ENCODE measurements around the gene ZFHX2.

The ZFHX2 gene

GRCh38 chr14:23518709-23519108 lies 32.9 kb downstream of the ZFHX2 start:
- DNase-seq (ENCODE audit: low spot score), result no peak

GRCh38 chr14:23517650-23518326 lies 33.8 kb downstream of the ZFHX2 start:
- DNase-seq (ENCODE audit: low spot score), result no peak

DNA sequence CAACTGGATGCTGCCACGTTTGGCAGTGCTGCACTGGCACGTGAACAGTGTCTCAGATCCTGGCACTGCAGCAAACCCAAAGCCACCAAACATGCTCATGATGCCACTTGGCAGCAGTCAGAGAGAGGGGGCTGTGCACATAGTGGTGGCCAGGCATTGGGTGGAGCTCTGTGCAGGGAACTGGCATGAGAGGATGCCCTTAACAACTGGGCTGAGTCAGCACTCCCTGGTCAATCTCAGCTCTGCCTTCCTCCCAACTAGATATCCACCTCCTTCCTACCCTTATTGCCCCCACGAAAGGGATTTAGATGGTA lies 37.0 kb downstream of the ZFHX2 start:
- DNase-seq (ENCODE audit: low spot score), result no peak

DNA sequence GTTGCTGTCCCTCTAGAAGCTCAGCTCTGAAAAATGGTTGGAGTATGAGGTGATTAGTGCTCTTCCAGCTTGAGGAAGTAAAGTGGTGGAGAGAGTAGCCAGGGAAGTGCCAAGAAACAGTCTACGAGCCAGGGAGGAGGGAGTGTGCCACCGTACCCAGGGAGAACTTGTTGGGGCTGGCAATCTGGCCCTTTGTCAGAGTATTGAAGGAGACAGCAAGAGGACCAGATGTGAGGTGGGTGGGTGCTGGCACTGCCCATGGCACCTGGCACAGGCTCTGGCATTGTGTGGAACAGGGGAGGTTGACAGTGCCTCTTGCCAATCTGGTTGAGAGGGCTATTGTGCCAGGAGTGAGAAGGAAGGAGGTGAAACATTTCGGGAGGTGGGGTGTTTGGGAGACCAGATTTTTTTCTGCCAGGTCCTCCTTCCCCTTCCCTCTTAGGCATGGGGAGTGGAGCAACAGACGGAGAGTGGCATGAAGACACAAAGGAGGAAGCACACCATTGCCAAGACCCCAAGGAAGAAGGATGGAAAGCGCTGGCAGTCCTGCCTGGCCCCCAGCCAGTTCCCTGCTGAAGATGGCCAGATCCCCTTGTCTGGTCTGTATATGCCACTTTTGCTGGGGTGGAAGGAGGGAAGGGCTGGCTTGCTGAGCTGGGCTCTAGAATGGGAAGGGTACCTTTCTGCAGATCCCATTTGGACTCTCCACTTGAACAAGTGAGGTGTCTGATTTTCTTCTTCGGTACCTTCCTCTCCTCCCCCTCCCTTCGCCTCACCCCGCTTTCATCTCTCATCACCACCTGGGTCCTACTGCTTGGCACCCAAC lies 37.5 kb downstream of the ZFHX2 start:
- DNase-seq (ENCODE audit: low spot score), result no peak

DNA sequence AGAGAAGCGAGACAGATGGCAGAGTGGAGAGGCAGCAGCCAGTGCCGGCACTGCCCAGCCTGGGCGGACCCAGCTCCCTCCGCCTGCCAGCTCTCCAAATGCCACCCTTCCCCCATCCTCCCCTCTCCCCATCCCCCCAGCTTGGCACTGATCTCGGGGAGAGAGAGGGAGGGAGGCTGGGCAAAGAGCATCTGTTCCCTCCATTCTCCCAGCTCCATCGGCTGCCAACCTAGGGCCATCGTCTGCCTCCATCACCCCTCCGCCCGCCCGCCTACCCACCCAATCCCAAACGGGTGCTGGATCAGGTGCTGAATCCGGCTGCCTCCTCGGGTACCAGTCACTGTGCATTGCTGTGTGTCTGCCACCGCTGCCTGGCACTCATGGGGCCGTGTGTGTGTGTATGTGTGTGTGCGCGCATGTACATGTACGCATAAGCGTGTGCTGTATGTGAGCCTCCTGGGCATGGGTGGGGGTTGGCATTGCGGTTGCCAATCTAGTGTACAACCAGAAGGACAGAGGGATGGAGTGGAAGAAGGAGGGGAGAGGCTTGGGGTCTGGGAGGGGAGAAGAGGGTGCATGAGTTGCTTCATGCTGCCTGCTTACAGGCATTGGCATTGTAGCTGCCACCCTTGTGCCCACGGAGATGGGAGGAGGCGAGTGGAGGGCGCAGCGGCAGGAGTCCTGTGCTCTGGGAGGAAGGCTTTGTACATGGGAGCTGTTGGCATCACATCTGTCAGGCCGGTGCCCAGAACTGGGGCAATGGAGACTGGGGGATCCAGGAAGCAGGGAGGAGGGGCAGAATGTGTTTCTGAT lies 38.4 kb downstream of the ZFHX2 start:
- no peak for DNase-seq (ENCODE audit: low spot score)

DNA sequence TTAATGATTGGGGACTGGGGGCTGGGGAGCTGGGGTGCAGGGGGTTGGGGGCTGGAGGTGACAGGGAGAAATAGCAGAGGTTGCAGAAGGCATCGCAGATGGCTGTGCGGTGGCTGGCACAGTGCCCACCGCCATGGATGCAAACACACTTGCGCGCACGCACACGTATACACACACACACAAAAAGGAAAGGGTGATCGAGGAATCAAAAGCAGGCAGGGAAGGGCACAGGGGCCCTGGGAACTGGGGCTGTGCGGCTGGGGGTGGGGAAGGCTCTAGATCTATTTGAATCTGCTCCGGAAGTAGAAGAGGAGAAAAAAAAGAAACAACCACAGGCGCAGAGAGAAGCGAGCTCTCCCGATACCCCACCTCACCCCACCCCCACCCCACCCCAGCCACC lies 39.4 kb downstream of the ZFHX2 start:
- DNase-seq (ENCODE audit: low spot score), result no peak

- DNase-seq (ENCODE audit: low spot score), result peak; percentile 31
These were observed 57.3 kb downstream of the ZFHX2 start for GRCh38 chr14:23494223-23494622.

DNA sequence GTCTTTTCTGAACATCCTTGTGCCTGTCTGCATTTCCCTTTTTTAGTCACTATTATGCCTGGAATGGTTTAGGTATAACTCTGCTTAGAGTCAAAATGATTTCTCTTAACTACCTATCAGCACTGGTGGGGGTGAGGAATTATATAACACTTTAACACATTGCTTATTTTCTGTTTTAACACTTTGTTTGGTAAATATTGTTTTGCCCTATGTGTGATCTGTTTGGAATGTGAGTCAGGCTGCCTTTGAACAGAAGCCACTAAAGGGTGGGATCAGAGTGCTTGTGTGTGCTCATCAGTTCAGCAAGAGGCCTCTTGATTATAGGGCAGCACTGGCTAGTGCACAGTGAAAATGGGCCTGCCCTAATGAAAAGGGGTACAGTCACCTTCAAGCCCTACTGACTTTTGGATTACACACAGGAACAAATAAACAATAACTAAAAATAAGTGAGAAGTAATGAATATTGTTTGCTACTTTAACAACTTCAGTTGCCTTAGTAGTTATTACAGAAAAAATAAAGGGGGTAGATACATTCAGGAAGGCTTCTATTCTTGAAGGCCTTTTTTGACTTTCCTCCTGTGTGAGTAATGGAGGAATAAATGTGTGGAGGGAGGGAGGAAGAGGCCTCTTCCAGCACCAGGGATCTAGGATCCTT lies 58.8 kb downstream of the ZFHX2 start:
- DNase-seq (ENCODE audit: low spot score), result no peak

- no peak for DNase-seq (ENCODE audit: low spot score)
These were observed 64.3 kb downstream of the ZFHX2 start for GRCh38 chr14:23487216-23487615.

DNA sequence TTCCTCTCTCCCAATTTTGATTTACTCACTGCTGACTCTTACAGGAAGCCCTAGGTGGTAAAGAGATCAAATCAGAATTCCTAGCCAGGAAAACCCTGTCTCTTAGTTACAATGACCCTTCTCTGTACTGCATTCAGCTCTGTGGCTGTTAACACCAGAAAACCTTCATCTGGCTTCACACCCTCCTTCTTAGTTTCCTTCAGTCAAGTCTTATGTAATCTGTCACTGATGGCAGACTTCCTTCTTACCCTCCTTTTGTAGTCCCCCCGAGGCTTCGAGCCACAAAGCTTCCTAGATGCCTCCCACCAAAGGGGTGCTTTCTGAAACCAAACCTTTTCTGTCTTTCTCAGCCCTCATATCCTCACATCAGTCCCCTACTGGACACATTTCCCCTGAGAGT lies 65.5 kb downstream of the ZFHX2 start:
- DNase-seq (ENCODE audit: low spot score), result no peak

DNA sequence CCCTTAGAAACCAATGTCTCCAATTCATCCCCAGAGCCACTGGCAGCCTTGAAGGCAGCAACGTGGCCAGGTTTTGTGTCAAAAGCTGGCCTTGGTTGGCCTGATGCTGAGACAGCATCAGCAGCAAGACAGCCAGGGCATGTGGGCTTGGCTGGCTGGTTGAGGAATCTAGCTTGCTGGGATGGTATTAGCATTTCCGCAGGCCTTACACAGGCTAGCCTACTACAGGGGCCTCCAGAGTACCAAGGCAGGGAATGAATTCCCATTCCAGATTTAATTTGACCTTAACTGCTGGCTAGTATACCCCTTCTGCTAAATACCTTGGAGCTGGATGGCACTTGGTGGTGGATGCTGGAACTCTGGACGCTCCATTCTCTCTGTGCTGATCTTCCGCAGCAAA lies 66.2 kb downstream of the ZFHX2 start:
- no peak for DNase-seq (ENCODE audit: low spot score)

- peak; percentile 15 for DNase-seq (ENCODE audit: low spot score)
These were observed 68.2 kb downstream of the ZFHX2 start for GRCh38 chr14:23483236-23483854.

DNA sequence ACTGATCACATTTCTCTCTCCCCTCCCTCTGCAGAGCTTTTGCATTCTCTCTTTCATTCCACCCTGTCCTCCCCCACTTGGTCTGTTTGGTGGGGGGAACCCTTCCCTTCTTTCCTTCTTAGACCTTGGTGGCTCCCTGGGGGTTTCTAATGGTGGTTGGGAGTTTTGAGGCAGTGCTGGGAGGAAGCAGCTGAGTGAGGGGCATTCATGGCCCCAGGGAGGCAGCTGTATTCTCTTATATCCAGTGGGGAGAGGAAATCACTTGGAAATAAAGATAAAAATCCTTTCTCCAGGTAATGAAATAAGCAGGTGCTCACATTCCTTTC lies 68.8 kb downstream of the ZFHX2 start:
- no peak for DNase-seq (ENCODE audit: low spot score)

DNA sequence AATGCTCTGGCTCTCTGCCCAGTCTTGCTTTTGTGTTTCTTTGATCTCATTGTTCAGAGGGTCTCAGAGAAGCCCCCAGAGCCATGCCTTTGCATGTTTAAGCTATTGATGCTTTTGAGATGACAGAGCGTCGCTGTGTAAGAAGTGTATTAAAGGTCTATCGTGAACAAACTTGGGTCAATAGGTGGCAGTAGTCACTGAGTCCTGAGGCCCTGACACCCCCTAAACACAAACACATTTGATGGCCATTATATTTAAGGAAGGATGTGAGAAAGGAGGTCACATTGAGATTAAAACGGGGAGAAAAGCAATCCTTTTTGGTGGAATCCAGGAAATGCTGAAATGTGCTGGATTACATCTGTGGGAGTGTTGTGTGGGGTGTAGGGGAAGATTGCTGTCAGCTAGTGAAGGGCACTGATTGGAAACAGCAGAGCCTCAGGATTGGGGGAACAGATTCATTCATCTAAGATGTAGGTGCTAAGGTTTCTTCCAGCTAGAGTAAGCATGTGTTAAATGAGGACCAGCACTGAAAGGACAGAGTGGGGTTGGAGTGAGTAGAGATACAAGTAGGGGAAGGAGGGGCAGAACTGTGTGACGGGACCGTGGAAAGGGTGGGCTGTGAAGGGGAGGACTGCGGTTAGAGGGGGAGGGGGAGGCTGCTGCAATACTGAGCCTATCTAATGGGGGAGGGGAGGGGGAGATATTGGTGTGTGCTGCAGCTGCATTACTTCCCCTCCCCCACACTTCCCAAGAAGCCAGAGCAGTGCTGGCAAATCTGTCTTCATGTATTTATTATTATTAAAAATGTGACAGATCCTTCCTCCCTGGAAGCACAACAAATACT lies 69.4 kb downstream of the ZFHX2 start:
- no peak for DNase-seq (ENCODE audit: low spot score)

DNA sequence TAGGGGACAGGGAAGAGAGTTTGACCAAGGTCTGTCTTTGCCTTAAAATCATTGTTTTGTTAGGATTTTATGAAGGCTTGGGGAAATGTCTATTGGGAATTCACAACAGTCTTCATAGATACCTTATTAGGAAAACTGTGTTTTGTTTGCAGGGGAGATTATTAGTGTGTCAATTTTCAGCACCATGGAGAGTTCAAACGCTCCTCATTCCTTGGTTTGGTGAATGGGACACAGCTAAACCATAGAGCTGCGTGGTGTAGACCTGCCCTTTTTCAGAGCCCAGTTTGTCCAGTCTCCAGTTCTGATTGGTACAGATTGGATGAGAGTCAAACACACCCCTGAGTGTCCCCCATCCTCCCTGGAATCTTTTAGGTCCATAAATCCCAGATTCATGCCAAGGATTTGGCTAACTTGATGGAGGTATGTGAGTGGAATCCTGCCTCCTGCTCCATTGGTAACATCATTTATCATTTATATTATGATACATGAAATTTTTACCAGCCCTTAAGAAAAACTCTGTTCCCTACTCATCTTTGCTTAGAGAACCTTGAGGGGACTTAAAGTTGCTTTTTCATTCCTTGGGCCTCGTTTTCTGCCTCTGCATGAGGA lies 70.1 kb downstream of the ZFHX2 start:
- DNase-seq (ENCODE audit: low spot score), result no peak

- peak; percentile 38 for DNase-seq (ENCODE audit: low spot score)
These were observed 73.3 kb downstream of the ZFHX2 start for GRCh38 chr14:23478109-23478759.

DNA sequence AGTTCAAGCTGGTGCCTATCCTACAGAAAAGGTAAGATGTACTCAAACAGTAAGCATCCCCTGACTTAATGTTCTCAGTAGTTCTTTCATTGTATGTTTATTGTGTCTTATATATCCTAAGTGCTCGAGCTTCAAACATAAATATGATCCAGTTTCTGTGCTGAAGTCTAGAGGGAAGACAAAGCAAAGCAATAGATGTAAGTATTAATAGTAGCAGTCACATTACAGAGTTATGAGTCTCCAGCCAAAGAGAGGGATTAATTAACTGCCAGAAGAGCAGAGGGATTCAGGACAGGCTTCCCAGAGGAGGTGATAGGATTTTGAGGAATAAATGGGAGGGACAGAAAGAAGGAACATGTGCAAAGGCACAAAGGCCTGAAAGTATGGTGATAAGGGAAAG lies 80.6 kb downstream of the ZFHX2 start:
- no peak for DNase-seq (ENCODE audit: low spot score)

All from hepatic stellate cell (primary cell).